ENCODE measurements around the gene ZFX.

ZFX gene

DNA sequence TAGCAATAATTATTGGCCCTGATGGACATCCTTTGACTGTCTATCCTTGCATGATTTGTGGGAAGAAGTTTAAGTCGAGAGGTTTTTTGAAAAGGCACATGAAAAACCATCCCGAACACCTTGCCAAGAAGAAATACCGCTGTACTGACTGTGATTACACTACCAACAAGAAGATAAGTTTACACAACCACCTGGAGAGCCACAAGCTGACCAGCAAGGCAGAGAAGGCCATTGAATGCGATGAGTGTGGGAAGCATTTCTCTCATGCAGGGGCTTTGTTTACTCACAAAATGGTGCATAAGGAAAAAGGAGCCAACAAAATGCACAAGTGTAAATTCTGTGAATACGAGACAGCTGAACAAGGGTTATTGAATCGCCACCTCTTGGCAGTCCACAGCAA, 60.7 kb downstream of the ZFX start:
- H3K36me3 ChIP-seq (ENCODE audit: control insufficient read depth in 2 of 2, insufficient read depth in 2 of 2, low read length in 2 of 2), result peaks cover 43 to 57% of the 10 kb centered on the region in 2 donors
- no peak overlapping the region for H3K9ac ChIP-seq (ENCODE audit: low read depth in 1 of 2, low read length in 2 of 2)
- no peak overlapping the region for H3K4me3 ChIP-seq (ENCODE audit: low read length in 2 of 2)
- H3K27ac ChIP-seq (ENCODE audit: low read depth in 2 of 2, low read length in 2 of 2), result no peak overlapping the region
- H3K9me3 ChIP-seq (ENCODE audit: control insufficient read depth in 2 of 2, low read length in 2 of 2), result no peaks in the 10 kb centered on the region
- H3K27me3 ChIP-seq (ENCODE audit: control insufficient read depth in 2 of 2, insufficient read depth in 2 of 2, low read length in 2 of 2), result no peaks in the 10 kb centered on the region
- H3K4me1 ChIP-seq (ENCODE audit: control insufficient read depth in 2 of 2, insufficient read depth in 2 of 2, low read length in 2 of 2), result peaks cover 0 to under 1% of the 10 kb centered on the region in 2 donors

DNA sequence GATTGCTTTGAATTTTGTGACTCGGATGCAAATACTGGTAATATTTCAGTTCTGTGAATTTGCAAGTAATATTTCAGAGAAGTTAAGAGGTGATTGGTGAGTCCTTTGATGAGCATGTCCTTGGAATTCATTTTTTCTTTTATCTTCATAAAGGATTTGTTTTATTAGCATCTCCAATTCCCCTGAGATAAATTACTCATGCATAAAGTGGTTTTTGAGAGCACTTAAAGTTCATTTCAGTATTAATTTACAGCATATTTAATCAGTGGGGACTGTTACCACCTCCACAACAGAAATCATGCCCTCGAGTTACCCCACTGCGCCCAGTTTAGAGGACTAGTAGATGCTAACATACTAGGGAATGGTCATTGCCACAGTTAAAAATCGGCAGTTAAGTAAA, 65.0 kb downstream of the ZFX start:
- Histone ChIP-seq H3K9me3 (ENCODE audit: control insufficient read depth in 2 of 2, low read length in 2 of 2) (no peaks in the 10 kb centered on the region), H3K27ac (ENCODE audit: low read depth in 2 of 2, low read length in 2 of 2) (no peak overlapping the region)

DNA sequence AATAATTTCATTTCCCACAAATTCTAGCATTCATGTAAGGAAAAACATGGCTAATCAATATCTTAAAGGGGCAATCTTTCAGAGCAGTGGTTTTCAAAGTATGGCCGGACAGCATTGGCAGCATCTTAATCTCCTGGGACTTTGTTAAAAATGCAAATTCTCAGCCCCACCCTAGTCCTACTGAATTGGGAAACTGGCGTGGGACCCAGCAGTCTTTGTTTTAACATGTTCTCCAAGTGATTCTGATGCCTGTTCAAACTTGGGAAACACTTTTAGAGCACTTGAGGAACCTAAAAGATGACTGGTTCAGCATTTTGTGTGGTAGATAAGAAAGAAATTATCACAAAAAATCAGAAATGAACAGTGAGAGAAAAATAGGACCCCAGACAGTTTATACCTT, 65.7 kb downstream of the ZFX start:
- H3K27me3 ChIP-seq (ENCODE audit: control insufficient read depth in 2 of 2, insufficient read depth in 2 of 2, low read length in 2 of 2), result no peaks in the 10 kb centered on the region
- H3K9me3 ChIP-seq (ENCODE audit: control insufficient read depth in 2 of 2, low read length in 2 of 2), result no peaks in the 10 kb centered on the region

More for the DNA sequence above, 65.0 kb downstream of the ZFX start:
- H3K27me3 ChIP-seq (ENCODE audit: control insufficient read depth in 2 of 2, insufficient read depth in 2 of 2, low read length in 2 of 2), result no peaks in the 10 kb centered on the region
- H3K36me3 ChIP-seq (ENCODE audit: control insufficient read depth in 2 of 2, insufficient read depth in 2 of 2, low read length in 2 of 2), result peaks cover 27 to 35% of the 10 kb centered on the region in 2 donors
- no peaks in the 10 kb centered on the region for H3K4me1 ChIP-seq (ENCODE audit: control insufficient read depth in 2 of 2, insufficient read depth in 2 of 2, low read length in 2 of 2)
- H3K4me3 ChIP-seq (ENCODE audit: low read length in 2 of 2), result no peak overlapping the region
- H3K9ac ChIP-seq (ENCODE audit: low read depth in 1 of 2, low read length in 2 of 2), result no peak overlapping the region

DNA sequence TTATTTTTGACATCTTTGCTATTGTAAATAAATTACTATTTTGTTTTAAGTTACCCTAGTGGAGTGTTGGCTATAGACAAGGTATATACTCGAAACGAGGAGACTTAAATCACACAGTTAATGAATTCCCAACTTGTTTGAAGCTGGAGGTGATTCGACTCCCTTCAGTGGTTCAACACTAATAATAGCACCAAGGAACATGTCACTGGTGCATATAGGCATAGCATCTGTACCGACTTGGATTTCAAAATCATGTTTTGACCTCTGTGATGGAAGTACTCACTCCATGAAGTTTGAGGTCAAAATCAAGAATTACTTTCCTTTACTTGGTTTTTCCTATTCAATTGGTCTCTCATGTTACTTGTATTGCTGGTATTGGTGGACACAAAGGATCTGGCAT, 66.5 kb downstream of the ZFX start:
- Histone ChIP-seq H3K4me3 (ENCODE audit: low read length in 2 of 2) (no peak overlapping the region), H3K36me3 (ENCODE audit: control insufficient read depth in 2 of 2, insufficient read depth in 2 of 2, low read length in 2 of 2) (peaks cover 12 to 20% of the 10 kb centered on the region in 2 donors), H3K27me3 (ENCODE audit: control insufficient read depth in 2 of 2, insufficient read depth in 2 of 2, low read length in 2 of 2) (no peaks in the 10 kb centered on the region), H3K9me3 (ENCODE audit: control insufficient read depth in 2 of 2, low read length in 2 of 2) (no peaks in the 10 kb centered on the region), H3K27ac (ENCODE audit: low read depth in 2 of 2, low read length in 2 of 2) (no peak overlapping the region), H3K9ac (ENCODE audit: low read depth in 1 of 2, low read length in 2 of 2) (no peak overlapping the region), H3K4me1 (ENCODE audit: control insufficient read depth in 2 of 2, insufficient read depth in 2 of 2, low read length in 2 of 2) (no peaks in the 10 kb centered on the region)

More for the DNA sequence above, 65.7 kb downstream of the ZFX start:
- Histone ChIP-seq H3K9ac (ENCODE audit: low read depth in 1 of 2, low read length in 2 of 2) (no peak overlapping the region), H3K4me3 (ENCODE audit: low read length in 2 of 2) (no peak overlapping the region), H3K4me1 (ENCODE audit: control insufficient read depth in 2 of 2, insufficient read depth in 2 of 2, low read length in 2 of 2) (no peaks in the 10 kb centered on the region), H3K36me3 (ENCODE audit: control insufficient read depth in 2 of 2, insufficient read depth in 2 of 2, low read length in 2 of 2) (peaks cover 20 to 28% of the 10 kb centered on the region in 2 donors), H3K27ac (ENCODE audit: low read depth in 2 of 2, low read length in 2 of 2) (no peak overlapping the region)

DNA sequence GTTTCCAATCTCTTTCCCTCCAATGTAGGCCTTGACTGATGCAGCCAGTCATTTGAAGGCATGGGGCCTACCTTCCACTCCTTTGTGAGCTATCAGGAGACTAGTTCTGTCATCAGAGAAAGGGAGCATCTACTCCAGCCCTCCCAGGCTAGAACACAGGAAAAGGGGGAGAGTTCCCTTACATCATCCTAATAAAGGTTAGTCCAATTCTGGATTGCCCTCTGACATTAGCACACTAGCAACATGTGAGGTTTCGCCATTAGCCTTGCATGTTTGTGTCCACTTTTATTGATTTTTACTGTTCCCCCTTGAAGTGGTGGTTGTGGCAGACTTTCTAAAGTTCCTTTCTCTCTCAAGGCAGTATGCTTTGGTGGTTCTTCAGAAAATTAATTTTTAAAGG, 67.3 kb downstream of the ZFX start:
- no peak overlapping the region for H3K27ac ChIP-seq (ENCODE audit: low read depth in 2 of 2, low read length in 2 of 2)
- H3K4me3 ChIP-seq (ENCODE audit: low read length in 2 of 2), result no peak overlapping the region
- H3K36me3 ChIP-seq (ENCODE audit: control insufficient read depth in 2 of 2, insufficient read depth in 2 of 2, low read length in 2 of 2), result peaks cover 5 to 12% of the 10 kb centered on the region in 2 donors

DNA sequence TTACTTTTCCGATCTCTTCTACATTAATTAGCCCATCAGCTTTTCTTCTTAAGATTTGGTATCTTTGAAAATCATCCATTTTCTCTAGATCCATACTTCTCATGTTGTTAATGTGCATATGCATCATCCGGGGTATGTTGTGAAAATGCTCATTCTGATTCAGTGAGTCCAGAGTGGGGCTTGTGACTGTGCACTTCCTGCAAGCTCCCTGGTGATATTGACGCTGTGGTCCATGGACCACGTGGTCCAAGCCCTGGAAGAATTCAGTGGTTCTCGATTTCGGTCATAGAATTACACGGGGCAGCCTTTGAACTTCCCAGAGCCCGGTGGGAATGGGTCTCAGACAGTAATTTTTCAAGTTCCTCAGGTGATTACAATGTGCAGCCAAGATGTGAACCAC, 69.8 kb downstream of the ZFX start:
- Histone ChIP-seq H3K4me3 (ENCODE audit: low read length in 2 of 2) (no peak overlapping the region), H3K27ac (ENCODE audit: low read depth in 2 of 2, low read length in 2 of 2) (no peak overlapping the region), H3K9ac (ENCODE audit: low read depth in 1 of 2, low read length in 2 of 2) (no peak overlapping the region), H3K4me1 (ENCODE audit: control insufficient read depth in 2 of 2, insufficient read depth in 2 of 2, low read length in 2 of 2) (no peaks in the 10 kb centered on the region), H3K9me3 (ENCODE audit: control insufficient read depth in 2 of 2, low read length in 2 of 2) (no peaks in the 10 kb centered on the region), H3K27me3 (ENCODE audit: control insufficient read depth in 2 of 2, insufficient read depth in 2 of 2, low read length in 2 of 2) (no peaks in the 10 kb centered on the region), H3K36me3 (ENCODE audit: control insufficient read depth in 2 of 2, insufficient read depth in 2 of 2, low read length in 2 of 2) (peaks cover 3 to 4% of the 10 kb centered on the region in 2 donors)

More for the DNA sequence above, 67.3 kb downstream of the ZFX start:
- no peaks in the 10 kb centered on the region for H3K27me3 ChIP-seq (ENCODE audit: control insufficient read depth in 2 of 2, insufficient read depth in 2 of 2, low read length in 2 of 2)
- H3K9me3 ChIP-seq (ENCODE audit: control insufficient read depth in 2 of 2, low read length in 2 of 2), result no peaks in the 10 kb centered on the region
- no peaks in the 10 kb centered on the region for H3K4me1 ChIP-seq (ENCODE audit: control insufficient read depth in 2 of 2, insufficient read depth in 2 of 2, low read length in 2 of 2)
- H3K9ac ChIP-seq (ENCODE audit: low read depth in 1 of 2, low read length in 2 of 2), result no peak overlapping the region

DNA sequence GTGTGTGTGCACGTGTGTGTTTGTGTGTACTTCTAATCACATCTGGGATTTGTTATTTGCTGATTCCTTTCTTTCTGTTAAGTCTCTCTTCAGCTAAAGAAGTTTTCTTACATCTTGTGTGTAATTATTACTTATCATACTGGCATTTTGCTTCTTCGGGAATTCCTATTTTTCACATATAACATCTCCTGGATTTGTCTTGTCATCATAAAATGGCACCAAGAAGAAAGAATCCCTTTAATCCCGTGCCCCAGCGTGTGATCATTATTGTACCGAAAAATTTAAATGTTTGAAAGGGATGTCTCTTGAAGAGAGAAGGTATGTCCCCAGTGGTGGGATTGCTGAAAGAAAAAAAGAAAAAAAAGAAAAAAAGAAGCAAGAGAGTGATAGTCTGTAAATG, 72.3 kb downstream of the ZFX start:
- no peaks in the 10 kb centered on the region for H3K4me1 ChIP-seq (ENCODE audit: control insufficient read depth in 2 of 2, insufficient read depth in 2 of 2, low read length in 2 of 2)
- no peaks in the 10 kb centered on the region for H3K27me3 ChIP-seq (ENCODE audit: control insufficient read depth in 2 of 2, insufficient read depth in 2 of 2, low read length in 2 of 2)
- no peak overlapping the region for H3K4me3 ChIP-seq (ENCODE audit: low read length in 2 of 2)
- H3K9me3 ChIP-seq (ENCODE audit: control insufficient read depth in 2 of 2, low read length in 2 of 2), result no peaks in the 10 kb centered on the region
- no peak overlapping the region for H3K9ac ChIP-seq (ENCODE audit: low read depth in 1 of 2, low read length in 2 of 2)
- H3K36me3 ChIP-seq (ENCODE audit: control insufficient read depth in 2 of 2, insufficient read depth in 2 of 2, low read length in 2 of 2), result no peaks in the 10 kb centered on the region
- no peak overlapping the region for H3K27ac ChIP-seq (ENCODE audit: low read depth in 2 of 2, low read length in 2 of 2)

DNA sequence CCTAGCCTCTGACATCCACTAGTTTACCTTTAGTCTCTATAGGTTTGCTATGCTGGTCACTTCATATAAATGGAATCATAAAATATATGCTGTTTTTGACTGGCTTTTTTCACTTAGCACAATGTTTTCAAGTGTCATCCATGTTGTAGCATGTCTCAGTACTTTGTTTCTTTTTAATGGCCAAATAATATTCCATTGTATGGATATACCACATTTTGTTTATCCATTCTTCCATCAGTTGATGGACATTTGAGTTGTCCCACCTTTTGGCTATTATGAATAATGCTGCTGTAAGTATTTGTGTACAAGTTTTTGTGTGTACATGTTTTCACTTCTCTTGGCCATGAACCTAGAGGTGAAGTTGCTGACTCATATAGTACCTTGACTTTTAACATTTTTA, 75.7 kb downstream of the ZFX start:
- Histone ChIP-seq H3K4me1 (ENCODE audit: control insufficient read depth in 2 of 2, insufficient read depth in 2 of 2, low read length in 2 of 2) (no peaks in the 10 kb centered on the region), H3K36me3 (ENCODE audit: control insufficient read depth in 2 of 2, insufficient read depth in 2 of 2, low read length in 2 of 2) (no peaks in the 10 kb centered on the region), H3K9ac (ENCODE audit: low read depth in 1 of 2, low read length in 2 of 2) (no peak overlapping the region), H3K9me3 (ENCODE audit: control insufficient read depth in 2 of 2, low read length in 2 of 2) (no peaks in the 10 kb centered on the region), H3K27me3 (ENCODE audit: control insufficient read depth in 2 of 2, insufficient read depth in 2 of 2, low read length in 2 of 2) (no peaks in the 10 kb centered on the region), H3K27ac (ENCODE audit: low read depth in 2 of 2, low read length in 2 of 2) (no peak overlapping the region), H3K4me3 (ENCODE audit: low read length in 2 of 2) (no peak overlapping the region)

DNA sequence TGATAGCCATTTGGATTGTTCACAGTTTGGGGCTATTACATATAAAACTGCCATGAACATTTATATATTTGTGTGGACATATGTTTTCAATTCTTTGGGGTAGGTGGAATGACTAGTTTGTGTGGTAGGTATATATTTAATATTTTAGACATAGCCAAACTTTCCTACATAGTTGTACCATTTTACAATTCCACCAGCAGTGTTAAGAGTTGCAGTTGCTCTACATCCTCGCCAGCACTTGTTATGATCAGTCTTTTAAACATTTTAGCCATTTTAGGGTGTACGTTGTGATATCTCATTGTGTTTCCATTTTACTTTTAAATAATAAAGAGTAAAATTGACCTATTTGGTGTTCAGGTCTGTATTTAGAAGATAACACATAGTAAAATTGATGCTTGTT, 76.6 kb downstream of the ZFX start:
- no peaks in the 10 kb centered on the region for H3K27me3 ChIP-seq (ENCODE audit: control insufficient read depth in 2 of 2, insufficient read depth in 2 of 2, low read length in 2 of 2)

DNA sequence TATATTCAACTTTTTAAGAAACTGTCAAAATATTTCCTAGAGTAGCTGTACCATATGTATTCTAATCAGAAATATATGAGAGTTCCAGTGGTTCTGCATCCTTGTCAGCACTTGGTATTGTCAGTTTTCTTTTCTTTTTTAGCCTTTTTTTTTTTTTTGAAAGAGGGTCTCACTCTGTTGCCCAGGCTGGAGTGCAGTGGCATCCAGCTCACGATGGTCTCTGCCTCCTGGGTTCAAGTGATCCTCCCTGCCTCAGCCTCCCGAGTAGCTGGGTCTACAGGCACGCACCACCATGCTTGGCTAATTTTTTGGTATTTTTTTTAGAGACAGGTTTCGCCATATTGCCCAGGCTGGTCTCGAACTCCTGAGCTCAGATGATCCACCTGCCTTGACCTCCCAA, 79.1 kb downstream of the ZFX start:
- Histone ChIP-seq H3K9me3 (ENCODE audit: control insufficient read depth in 2 of 2, low read length in 2 of 2) (no peaks in the 10 kb centered on the region), H3K36me3 (ENCODE audit: control insufficient read depth in 2 of 2, insufficient read depth in 2 of 2, low read length in 2 of 2) (no peaks in the 10 kb centered on the region), H3K27me3 (ENCODE audit: control insufficient read depth in 2 of 2, insufficient read depth in 2 of 2, low read length in 2 of 2) (no peaks in the 10 kb centered on the region), H3K9ac (ENCODE audit: low read depth in 1 of 2, low read length in 2 of 2) (no peak overlapping the region), H3K4me1 (ENCODE audit: control insufficient read depth in 2 of 2, insufficient read depth in 2 of 2, low read length in 2 of 2) (no peaks in the 10 kb centered on the region), H3K27ac (ENCODE audit: low read depth in 2 of 2, low read length in 2 of 2) (no peak overlapping the region), H3K4me3 (ENCODE audit: low read length in 2 of 2) (no peak overlapping the region)

More for the DNA sequence above, 76.6 kb downstream of the ZFX start:
- no peak overlapping the region for H3K9ac ChIP-seq (ENCODE audit: low read depth in 1 of 2, low read length in 2 of 2)
- no peak overlapping the region for H3K4me3 ChIP-seq (ENCODE audit: low read length in 2 of 2)
- H3K4me1 ChIP-seq (ENCODE audit: control insufficient read depth in 2 of 2, insufficient read depth in 2 of 2, low read length in 2 of 2), result no peaks in the 10 kb centered on the region
- no peaks in the 10 kb centered on the region for H3K9me3 ChIP-seq (ENCODE audit: control insufficient read depth in 2 of 2, low read length in 2 of 2)
- H3K36me3 ChIP-seq (ENCODE audit: control insufficient read depth in 2 of 2, insufficient read depth in 2 of 2, low read length in 2 of 2), result no peaks in the 10 kb centered on the region
- no peak overlapping the region for H3K27ac ChIP-seq (ENCODE audit: low read depth in 2 of 2, low read length in 2 of 2)

DNA sequence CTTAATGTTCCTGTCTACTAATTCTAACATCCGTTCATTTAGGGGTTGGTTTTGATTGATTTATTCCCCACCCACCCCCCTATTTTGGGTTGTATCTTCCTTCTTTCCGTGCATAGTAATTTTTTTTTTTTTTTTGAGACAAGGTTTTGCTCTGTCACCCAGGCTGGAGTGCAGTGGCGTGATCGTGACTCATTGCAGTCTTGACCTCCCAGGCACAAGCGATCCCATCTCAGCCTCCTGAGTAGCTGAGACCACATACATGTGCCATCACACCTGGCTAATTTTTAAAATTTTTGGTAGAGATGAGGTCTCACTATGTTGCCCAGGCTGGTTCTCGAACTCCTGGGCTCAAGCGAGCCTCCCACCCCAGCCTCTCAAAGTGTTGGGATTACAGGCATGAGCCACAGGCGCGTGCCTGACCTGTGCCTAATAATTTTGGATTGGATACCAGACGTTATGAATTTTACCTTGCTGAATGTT, 79.9 kb downstream of the ZFX start:
- no peaks in the 10 kb centered on the region for H3K9me3 ChIP-seq (ENCODE audit: control insufficient read depth in 2 of 2, low read length in 2 of 2)
- H3K27me3 ChIP-seq (ENCODE audit: control insufficient read depth in 2 of 2, insufficient read depth in 2 of 2, low read length in 2 of 2), result no peaks in the 10 kb centered on the region
- H3K4me3 ChIP-seq (ENCODE audit: low read length in 2 of 2), result no peak overlapping the region
- no peak overlapping the region for H3K9ac ChIP-seq (ENCODE audit: low read depth in 1 of 2, low read length in 2 of 2)
- H3K4me1 ChIP-seq (ENCODE audit: control insufficient read depth in 2 of 2, insufficient read depth in 2 of 2, low read length in 2 of 2), result no peaks in the 10 kb centered on the region
- no peak overlapping the region for H3K27ac ChIP-seq (ENCODE audit: low read depth in 2 of 2, low read length in 2 of 2)
- no peaks in the 10 kb centered on the region for H3K36me3 ChIP-seq (ENCODE audit: control insufficient read depth in 2 of 2, insufficient read depth in 2 of 2, low read length in 2 of 2)

Data from mucosa of rectum (tissue), 2 donors.